Hippocampal formation (tissue), 2 donors: Measurements from ENCODE around the gene CLCN6.

ENCODE experiments used
- DNase-seq, 2 donors: peaks; one replicate each; lab custom pipeline; 2025; lab: John Stamatoyannopoulos, UW

CLCN6 gene

DNA sequence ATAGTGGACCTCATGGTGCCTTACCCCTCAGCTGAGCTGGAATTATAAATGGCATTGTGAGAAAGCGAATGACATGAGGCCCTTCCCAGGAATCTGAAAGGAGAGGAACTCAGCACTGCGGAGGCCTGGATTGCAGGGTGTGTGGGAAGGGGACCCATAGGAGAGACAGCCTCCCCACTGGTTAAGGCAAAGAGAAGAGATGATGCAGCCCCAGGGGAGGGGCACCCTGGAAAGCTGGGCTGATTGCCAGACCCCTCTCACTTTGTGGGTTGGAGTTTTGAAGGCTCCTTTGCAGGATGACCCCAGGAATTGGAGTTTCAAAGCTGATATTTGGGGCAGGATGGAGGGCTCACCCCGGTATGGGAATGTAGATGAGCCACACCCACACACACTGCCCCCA, 50.7 kb downstream of the CLCN6 start:
- DNase-seq, result no peak

DNA sequence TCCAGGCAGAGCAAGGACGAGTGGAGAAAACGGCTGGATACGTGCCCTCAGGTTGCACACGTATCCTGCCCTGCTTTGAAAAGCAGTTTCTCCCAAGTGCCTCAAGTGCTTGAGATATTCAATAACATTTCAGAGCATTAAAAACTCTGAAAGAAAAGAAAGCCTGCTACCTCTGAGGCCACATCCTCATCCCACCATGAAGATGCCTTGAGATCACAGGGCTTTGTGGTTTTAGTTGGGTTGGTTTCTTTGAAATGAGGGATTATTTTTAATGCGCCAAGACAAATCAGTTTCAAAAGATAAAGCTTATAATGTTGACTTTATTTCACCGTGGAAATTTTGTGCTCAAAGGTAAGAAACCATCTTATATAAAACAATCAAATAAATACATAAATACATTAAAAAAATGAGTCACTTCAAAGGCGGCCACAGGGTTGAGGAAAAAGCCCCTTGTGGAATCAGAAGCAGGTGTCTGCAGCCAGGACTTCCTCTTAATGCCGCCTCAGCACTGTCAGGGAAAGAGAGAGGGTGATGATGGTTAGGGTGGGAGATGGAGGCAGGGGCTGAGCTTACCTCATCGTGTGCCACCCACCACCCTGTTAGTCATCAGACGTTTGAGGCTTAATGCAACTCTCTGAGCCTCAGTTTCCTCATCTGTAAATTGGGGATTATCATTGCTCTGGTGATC, 51.3 kb downstream of the CLCN6 start:
- DNase-seq, result no peak

DNA sequence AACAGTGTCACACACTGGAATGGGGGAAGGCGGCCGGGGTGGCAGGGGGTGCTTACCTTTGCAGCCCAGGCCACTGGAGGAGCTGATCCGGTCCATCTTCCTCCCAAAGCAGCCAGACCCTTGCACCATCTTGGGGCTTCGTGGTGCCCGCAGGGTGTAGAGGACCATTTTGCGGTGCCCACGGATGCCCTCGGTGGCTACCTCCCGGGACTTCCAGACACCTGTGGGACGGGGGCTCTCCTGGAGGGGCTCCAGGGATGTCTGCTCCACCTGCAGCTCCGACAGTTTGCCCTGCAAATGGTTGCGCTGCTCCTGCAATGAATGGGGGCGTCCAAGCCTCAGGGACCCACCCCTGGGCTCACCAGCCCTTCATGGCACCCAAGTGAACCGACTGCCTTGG, 52.2 kb downstream of the CLCN6 start:
- DNase-seq, result no peak

DNA sequence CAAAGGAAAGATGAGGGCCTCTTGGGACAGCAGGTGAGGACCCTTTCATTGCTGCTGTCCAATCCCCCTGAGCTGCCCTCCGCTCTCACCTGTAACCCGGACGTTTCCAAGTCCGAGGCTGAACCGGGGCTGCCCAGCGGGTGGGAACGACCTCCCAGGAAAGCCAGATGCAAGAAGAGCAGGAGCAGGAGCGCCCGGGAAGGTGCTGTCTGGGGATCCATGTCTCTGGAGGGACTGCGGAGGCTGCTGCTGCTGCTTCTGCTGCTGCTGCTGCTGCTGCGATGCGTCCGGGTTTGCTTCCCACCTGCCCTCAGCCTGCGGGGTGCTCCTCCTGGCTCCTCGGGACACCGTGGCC, 52.6 kb downstream of the CLCN6 start, which contains the start of gene NPPB:
Gene NPPB, minus strand, starts transcription at position 333 of the 355 bp plus-strand sequence. Its CDS starts 112 bp downstream, at position 221.
- DNase-seq, result no peak

- DNase-seq, result no peak
These were observed 53.2 kb downstream of the CLCN6 start for GRCh38 chr1:11858968-11859871.

DNA sequence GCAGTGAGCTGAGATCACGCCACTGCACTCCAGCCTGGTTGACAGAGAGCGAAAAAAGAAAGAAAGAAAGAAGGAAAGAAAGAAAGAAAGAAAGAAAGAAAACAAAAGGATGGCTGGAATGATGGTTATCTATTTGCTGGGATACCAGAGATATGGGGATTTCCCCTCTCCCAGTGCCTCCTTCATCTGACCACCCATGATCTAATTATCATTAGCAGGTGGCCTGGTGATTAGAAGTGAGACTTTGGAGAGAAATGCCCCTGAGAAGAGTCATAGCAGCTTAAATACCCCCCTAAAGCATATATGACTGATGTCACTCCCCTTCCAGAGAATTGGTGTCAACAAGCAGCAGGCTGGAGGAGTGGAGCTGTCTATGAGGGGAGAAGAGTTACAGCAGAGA, 54.1 kb downstream of the CLCN6 start:
- DNase-seq, result no peak

GRCh38 chr1:11860587-11860986, 54.6 kb downstream of the CLCN6 start:
- DNase-seq, result no peak

- DNase-seq, result no peak
These were observed 56.9 kb downstream of the CLCN6 start for GRCh38 chr1:11862890-11863289.

- DNase-seq, result no peak
These were observed 62.5 kb downstream of the CLCN6 start for GRCh38 chr1:11868331-11868980.

GRCh38 chr1:11869104-11869503, 63.1 kb downstream of the CLCN6 start:
- no peak for DNase-seq

DNA sequence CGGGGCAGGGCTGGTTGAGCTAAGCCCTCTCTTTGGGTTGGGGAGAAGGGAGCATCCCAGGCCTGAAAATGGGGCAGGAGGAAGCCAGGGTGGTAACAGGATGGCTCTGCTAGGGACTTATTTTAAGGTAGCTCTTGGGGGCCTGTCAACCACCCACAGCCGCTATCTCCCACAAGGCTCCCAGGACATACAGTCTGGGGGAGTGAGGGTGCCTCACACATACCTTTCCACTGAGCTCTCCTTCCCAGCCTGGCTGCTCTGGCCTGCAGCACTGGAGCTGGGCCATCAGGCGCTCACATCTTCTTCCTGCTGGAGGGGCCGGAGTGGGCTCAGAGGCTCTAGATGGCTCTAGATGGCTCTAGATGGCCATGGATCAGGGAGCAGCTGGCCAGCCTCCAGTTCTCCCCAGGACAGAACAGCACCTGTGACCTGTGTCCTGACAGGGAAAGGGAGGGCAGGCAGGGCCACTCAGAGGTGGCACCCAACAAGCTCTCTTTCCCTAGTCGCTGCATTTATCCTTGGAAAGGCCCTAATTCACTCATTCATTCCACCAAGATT, 63.7 kb downstream of the CLCN6 start:
- DNase-seq, result no peak

- DNase-seq, result no peak
These were observed 66.6 kb downstream of the CLCN6 start for GRCh38 chr1:11872545-11872944.

GRCh38 chr1:11873395-11874257, 67.6 kb downstream of the CLCN6 start:
- DNase-seq, result no peak

DNA sequence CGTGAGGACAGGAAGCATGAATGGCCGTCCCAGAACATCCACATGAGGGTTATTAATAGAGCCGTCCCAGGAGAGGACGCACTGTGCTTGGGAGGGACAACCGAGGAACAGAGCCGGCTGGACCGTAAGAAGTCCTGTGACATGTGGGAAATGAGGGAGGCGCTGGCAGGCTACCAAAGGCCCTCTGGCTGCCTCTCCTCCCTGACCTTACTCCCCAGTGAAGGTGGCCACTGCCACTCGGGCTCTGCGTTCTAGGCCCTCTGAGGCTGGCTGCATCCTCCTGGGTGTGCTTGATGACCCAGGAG, 68.2 kb downstream of the CLCN6 start:
- no peak for DNase-seq

DNA sequence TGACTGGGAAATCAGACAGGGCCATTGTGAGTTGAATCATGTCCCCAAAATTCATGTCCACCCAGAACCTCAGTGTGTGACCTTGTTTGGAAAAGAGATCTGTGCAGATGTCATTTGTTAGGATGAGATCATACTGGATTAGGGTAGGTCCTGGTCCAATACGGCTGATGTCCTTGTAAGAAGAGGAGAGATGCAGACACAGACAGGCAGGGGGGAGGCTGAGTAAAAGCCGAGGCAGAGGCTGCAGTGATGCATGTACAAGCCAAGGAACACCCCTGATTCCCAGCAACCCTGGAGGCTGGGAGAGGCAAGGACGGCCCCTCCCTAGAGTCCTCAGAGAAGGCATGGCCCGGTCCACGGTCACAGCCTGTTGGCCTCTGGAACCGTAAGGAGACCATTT, 68.6 kb downstream of the CLCN6 start:
- no peak for DNase-seq

DNA sequence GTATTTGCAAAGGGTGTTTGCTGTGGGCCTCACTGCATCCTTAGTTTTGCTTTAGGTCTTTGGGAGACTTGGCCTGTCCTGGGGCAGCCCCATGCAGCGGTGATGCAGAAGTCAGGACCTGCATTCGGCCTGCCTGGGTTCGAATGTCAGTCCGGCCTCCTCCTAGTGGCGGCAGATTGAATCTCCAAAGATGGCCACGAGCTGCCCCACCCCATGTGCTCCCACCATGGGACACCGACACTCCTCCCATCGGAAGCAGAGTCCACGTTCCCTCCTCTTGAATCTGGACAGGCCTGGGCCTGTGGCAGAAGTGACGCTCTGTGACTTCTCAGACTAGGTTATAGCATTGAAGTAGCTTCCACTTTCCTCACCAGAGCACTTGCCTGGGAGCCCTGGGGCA, 69.1 kb downstream of the CLCN6 start:
- DNase-seq, result no peak

- no peak for DNase-seq
These were observed 71.1 kb downstream of the CLCN6 start for GRCh38 chr1:11877074-11877473.

GRCh38 chr1:11878081-11878890, 72.3 kb downstream of the CLCN6 start:
- no peak for DNase-seq

GRCh38 chr1:11878891-11879190, 72.8 kb downstream of the CLCN6 start:
- no peak for DNase-seq

DNA sequence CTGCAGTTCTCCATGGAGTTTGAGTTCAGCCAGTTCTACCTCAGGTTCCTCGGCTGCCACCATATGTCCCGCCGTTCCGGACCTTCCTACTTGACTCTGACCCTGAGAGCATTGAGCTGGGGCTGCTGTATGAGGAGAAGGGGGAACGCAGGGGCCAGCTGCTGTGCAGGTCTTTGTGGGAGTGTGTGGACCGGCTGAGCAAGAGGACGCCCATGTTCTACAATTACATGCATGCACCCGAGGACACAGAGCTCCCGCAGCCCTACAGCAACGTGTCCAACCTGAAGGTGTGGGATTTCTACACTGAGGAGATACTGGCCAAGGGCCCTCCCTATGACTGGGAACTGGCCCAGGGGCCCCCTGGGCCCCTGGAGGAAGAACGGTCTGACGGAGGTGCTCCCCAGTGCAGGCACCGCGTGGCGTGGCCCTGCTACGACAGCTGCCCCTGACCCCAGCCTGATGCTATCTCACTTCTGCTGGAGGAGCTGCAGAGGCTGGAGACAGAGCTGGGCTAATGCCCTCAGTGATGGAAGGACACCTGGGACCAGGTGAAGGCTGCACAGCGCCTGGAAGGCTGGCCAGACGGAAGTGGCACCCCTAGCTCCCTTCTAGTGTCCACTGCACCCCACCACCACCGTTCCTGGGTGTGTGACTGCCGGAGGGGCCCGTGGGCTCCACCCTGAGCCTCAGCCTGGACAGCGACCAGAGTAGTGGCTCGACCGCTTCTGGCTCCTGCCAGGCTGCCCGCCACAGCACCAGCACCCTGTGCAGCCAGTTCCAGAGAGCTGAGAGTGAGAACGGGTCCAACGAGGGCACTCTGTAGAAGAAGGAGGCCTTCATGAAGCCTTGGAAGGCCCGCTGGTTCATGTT, 73.6 kb downstream of the CLCN6 start:
- no peak for DNase-seq
